ENCODE data around the gene TCF7L1. TPM values are rescaled to one million over a fixed set of nuclear protein-coding genes. Genes with fewer than 3 reads are reported as not detected.
A peak's percentile ranks its signal among the peaks of the same experiment; 100 is the strongest.

TCF7L1 gene
- polyA plus RNA-seq, 4 donors = 0.45 to 18.5 (median 3.2) TPM

GRCh38 chr2:85185431-85185940 lies 52.3 kb downstream of the TCF7L1 start:
- no peak for FAIRE-seq

GRCh38 chr2:85187069-85187468 lies 53.9 kb downstream of the TCF7L1 start:
- no peaks in the 10 kb centered on the region for H3K9me3 ChIP-seq (ENCODE audit: control insufficient read depth in 2 of 2, insufficient read depth in 1 of 2, low read depth in 1 of 2, low read length in 1 of 2)
- no peaks in the 10 kb centered on the region for H3K27me3 ChIP-seq (ENCODE audit: control insufficient read depth in 3 of 3, insufficient read depth in 3 of 3, low read length in 3 of 3)
- WGBS, 3 donors = 60 to 69% (median 62%) methylated on average over 2 of the region's 2 CpGs
- H3K27ac ChIP-seq (ENCODE audit: low read depth in 1 of 3, low read length in 2 of 3) = no peak overlapping the region
- H3K36me3 ChIP-seq (ENCODE audit: control insufficient read depth in 3 of 3, insufficient read depth in 2 of 3, low read depth in 1 of 3, low read length in 3 of 3) = peaks cover 0 to 6% (median 0%) of the 10 kb centered on the region in 3 donors
- peaks cover 0 to 30% (median 0%) of the 10 kb centered on the region in 3 donors for H3K4me1 ChIP-seq (ENCODE audit: control insufficient read depth in 3 of 3, insufficient read depth in 2 of 3, low read depth in 1 of 3, low read length in 2 of 3)
- no peak overlapping the region for H3K4me3 ChIP-seq (ENCODE audit: low read depth in 1 of 3, low read length in 3 of 3)
- DNase-seq (no peak), FAIRE-seq (no peak)

More at GRCh38 chr2:85185431-85185940, 52.3 kb downstream of the TCF7L1 start:
- Histone ChIP-seq H3K4me3 (ENCODE audit: low read depth in 1 of 3, low read length in 3 of 3) (no peak overlapping the region), H3K9me3 (ENCODE audit: control insufficient read depth in 2 of 2, insufficient read depth in 1 of 2, low read depth in 1 of 2, low read length in 1 of 2) (no peaks in the 10 kb centered on the region), H3K27me3 (ENCODE audit: control insufficient read depth in 3 of 3, insufficient read depth in 3 of 3, low read length in 3 of 3) (no peaks in the 10 kb centered on the region), H3K27ac (ENCODE audit: low read depth in 1 of 3, low read length in 2 of 3) (no peak overlapping the region), H3K4me1 (ENCODE audit: control insufficient read depth in 3 of 3, insufficient read depth in 2 of 3, low read depth in 1 of 3, low read length in 2 of 3) (peaks cover 0 to 30% (median 0%) of the 10 kb centered on the region in 3 donors), H3K36me3 (ENCODE audit: control insufficient read depth in 3 of 3, insufficient read depth in 2 of 3, low read depth in 1 of 3, low read length in 3 of 3) (peaks cover 0 to 9% (median 0%) of the 10 kb centered on the region in 3 donors)
- 75 to 83% (median 83%) methylated on average over 7 of the region's 7 CpGs for WGBS, 3 donors
- no peak for DNase-seq

DNA sequence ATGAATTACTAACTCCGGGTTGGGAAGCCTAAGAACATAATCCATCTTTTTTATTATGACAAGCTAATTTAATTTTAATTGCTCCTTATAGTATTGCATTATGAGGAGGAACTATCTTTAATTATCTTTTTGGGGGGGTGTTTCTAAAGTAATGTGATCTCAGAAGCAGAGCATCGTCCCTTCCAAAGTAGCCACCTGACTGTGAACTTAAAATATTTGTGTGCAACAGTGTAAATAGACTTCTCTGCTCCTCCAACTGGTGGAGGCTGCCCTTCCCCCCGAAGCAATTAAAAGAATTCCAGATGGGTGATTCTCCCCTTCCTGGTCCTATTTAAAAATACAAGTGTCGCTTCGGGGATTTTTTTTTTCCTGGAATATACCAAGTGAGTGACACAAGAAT lies 55.7 kb downstream of the TCF7L1 start:
- no peak for FAIRE-seq
- Histone ChIP-seq H3K27me3 (ENCODE audit: control insufficient read depth in 3 of 3, insufficient read depth in 3 of 3, low read length in 3 of 3) (no peaks in the 10 kb centered on the region), H3K9me3 (ENCODE audit: control insufficient read depth in 2 of 2, insufficient read depth in 1 of 2, low read depth in 1 of 2, low read length in 1 of 2) (no peaks in the 10 kb centered on the region), H3K36me3 (ENCODE audit: control insufficient read depth in 3 of 3, insufficient read depth in 2 of 3, low read depth in 1 of 3, low read length in 3 of 3) (peaks cover 0 to 10% (median 0%) of the 10 kb centered on the region in 3 donors), H3K27ac (ENCODE audit: low read depth in 1 of 3, low read length in 2 of 3) (no peak overlapping the region), H3K4me1 (ENCODE audit: control insufficient read depth in 3 of 3, insufficient read depth in 2 of 3, low read depth in 1 of 3, low read length in 2 of 3) (peaks cover 0 to 31% (median 0%) of the 10 kb centered on the region in 3 donors), H3K4me3 (ENCODE audit: low read depth in 1 of 3, low read length in 3 of 3) (no peak overlapping the region)
- 40 to 47% (median 44%) methylated on average over 5 of the region's 5 CpGs for WGBS, 3 donors
- no peak for DNase-seq

DNA sequence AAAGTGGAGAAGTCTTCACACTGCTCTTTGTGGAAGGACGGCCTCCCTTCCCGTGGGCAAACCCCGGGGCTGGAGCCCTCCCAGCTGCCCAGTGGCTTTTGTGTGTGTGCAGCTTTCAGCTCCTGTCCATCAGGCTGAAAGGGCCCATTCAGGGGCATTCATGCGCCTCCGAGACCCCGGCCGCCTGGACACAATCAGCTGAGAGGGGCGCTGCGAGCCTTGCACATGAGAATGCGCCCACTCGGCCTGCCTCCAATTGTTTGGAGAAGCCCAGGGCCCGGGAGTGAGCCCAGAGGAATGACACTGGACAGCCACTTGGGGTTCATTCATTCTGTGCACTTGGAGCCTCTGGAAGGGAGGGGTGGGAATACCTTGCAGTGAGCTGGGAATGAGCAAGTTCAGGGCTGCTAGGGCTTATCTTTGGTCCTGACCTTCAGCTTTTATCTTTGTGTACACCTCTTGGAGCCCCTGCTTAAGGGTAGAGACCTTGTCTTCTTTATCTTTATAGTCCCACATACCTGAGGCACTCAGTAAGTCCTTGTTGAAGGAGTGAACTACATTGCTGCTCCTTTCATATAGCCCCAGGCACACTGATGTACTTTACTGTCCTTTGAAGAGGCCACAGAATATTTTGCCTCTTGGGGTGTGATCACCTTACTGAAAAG lies 56.5 kb downstream of the TCF7L1 start:
- DNase-seq = peak in 1 of 2 donors; percentile 86

GRCh38 chr2:85191157-85191556 lies 58.0 kb downstream of the TCF7L1 start:
- Histone ChIP-seq H3K27me3 (ENCODE audit: control insufficient read depth in 3 of 3, insufficient read depth in 3 of 3, low read length in 3 of 3) (no peaks in the 10 kb centered on the region), H3K9me3 (ENCODE audit: control insufficient read depth in 2 of 2, insufficient read depth in 1 of 2, low read depth in 1 of 2, low read length in 1 of 2) (no peaks in the 10 kb centered on the region), H3K4me1 (ENCODE audit: control insufficient read depth in 3 of 3, insufficient read depth in 2 of 3, low read depth in 1 of 3, low read length in 2 of 3) (peaks cover 0 to 31% (median 0%) of the 10 kb centered on the region in 3 donors), H3K4me3 (ENCODE audit: low read depth in 1 of 3, low read length in 3 of 3) (no peak overlapping the region), H3K27ac (ENCODE audit: low read depth in 1 of 3, low read length in 2 of 3) (peak overlapping the region in 1 of 3 donors; percentile 75), H3K36me3 (ENCODE audit: control insufficient read depth in 3 of 3, insufficient read depth in 2 of 3, low read depth in 1 of 3, low read length in 3 of 3) (peaks cover 0 to 7% (median 0%) of the 10 kb centered on the region in 3 donors)
- no peak for FAIRE-seq
- DNase-seq = no peak
- WGBS, 3 donors = 61 to 79% (median 74%) methylated on average over 2 of the region's 2 CpGs

More for the DNA sequence above, 56.5 kb downstream of the TCF7L1 start:
- Histone ChIP-seq H3K27ac (ENCODE audit: low read depth in 1 of 3, low read length in 2 of 3) (peak overlapping the region in 1 of 3 donors; percentile 75), H3K9me3 (ENCODE audit: control insufficient read depth in 2 of 2, insufficient read depth in 1 of 2, low read depth in 1 of 2, low read length in 1 of 2) (no peaks in the 10 kb centered on the region), H3K27me3 (ENCODE audit: control insufficient read depth in 3 of 3, insufficient read depth in 3 of 3, low read length in 3 of 3) (no peaks in the 10 kb centered on the region), H3K36me3 (ENCODE audit: control insufficient read depth in 3 of 3, insufficient read depth in 2 of 3, low read depth in 1 of 3, low read length in 3 of 3) (peaks cover 0 to 8% (median 0%) of the 10 kb centered on the region in 3 donors), H3K4me1 (ENCODE audit: control insufficient read depth in 3 of 3, insufficient read depth in 2 of 3, low read depth in 1 of 3, low read length in 2 of 3) (peaks cover 0 to 31% (median 0%) of the 10 kb centered on the region in 3 donors), H3K4me3 (ENCODE audit: low read depth in 1 of 3, low read length in 3 of 3) (no peak overlapping the region)
- no peak for FAIRE-seq
- WGBS, 3 donors = 57 to 75% (median 69%) methylated on average over 12 of the region's 12 CpGs

DNA sequence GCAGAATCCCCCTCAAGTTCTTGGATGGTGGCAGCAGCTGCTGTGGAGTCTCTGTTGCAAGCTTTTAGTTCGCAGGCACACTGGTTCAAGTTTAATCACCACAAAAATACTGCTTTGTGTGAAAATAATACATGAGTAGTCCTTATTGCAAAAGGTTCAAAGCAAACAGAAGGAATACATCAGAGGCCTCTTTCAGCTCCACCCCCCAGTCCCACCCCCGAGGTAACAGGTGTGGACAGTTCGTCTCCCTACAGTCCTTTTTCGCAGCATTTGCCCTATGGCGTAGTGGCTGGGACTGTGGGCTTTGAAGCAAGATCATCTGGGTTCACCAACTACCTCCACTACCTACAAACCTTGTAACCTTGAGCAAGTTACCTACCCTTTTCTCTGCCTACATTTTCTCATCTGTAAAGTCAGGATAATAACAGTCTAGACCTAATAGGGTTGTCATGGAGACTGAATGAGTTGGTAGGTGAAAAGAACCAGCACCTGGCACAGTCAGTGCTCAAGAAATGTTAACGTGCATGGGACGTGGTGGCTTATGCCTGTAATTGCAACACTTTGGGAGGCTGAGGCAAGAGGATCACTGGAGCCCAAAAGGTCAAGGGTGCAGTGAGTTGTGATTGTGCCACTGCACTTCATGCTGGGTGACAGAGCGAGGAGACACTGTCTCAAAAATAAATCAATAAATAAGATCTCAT lies 61.7 kb downstream of the TCF7L1 start:
- WGBS, 3 donors = 64 to 84% (median 73%) methylated on average over 8 of the region's 8 CpGs
- H3K36me3 ChIP-seq (ENCODE audit: control insufficient read depth in 3 of 3, insufficient read depth in 2 of 3, low read depth in 1 of 3, low read length in 3 of 3) = peaks cover 0 to 7% (median 0%) of the 10 kb centered on the region in 3 donors
- peaks cover 0 to 20% (median 0%) of the 10 kb centered on the region in 3 donors for H3K4me1 ChIP-seq (ENCODE audit: control insufficient read depth in 3 of 3, insufficient read depth in 2 of 3, low read depth in 1 of 3, low read length in 2 of 3)
- no peaks in the 10 kb centered on the region for H3K9me3 ChIP-seq (ENCODE audit: control insufficient read depth in 2 of 2, insufficient read depth in 1 of 2, low read depth in 1 of 2, low read length in 1 of 2)
- H3K27ac ChIP-seq (ENCODE audit: low read depth in 1 of 3, low read length in 2 of 3) = no peak overlapping the region
- FAIRE-seq (no peak), DNase-seq (no peak)
- no peak overlapping the region for H3K4me3 ChIP-seq (ENCODE audit: low read depth in 1 of 3, low read length in 3 of 3)
- H3K27me3 ChIP-seq (ENCODE audit: control insufficient read depth in 3 of 3, insufficient read depth in 3 of 3, low read length in 3 of 3) = no peaks in the 10 kb centered on the region

DNA sequence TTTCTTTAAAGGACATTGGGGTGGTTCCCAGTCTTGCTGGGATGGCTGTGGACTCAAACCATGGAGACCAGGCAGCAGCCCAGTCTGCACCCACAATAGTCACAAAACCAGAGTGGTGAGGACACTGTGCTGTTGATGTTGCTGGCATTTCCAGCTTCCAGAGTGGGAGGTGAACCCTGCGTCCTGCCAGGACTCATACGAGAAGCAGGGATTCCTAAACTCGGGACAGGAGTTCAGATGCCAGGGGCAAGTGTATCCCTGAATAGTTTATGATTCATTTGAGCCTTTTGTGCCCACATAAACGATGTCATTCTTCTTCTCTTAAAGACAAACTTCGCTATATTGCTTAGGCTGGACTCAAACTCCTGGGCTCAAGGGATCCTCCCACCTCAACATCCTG lies 62.8 kb downstream of the TCF7L1 start:
- no peak overlapping the region for H3K4me3 ChIP-seq (ENCODE audit: low read depth in 1 of 3, low read length in 3 of 3)
- no peak for FAIRE-seq
- H3K9me3 ChIP-seq (ENCODE audit: control insufficient read depth in 2 of 2, insufficient read depth in 1 of 2, low read depth in 1 of 2, low read length in 1 of 2) = no peaks in the 10 kb centered on the region
- H3K27ac ChIP-seq (ENCODE audit: low read depth in 1 of 3, low read length in 2 of 3) = no peak overlapping the region
- no peak for DNase-seq
- H3K27me3 ChIP-seq (ENCODE audit: control insufficient read depth in 3 of 3, insufficient read depth in 3 of 3, low read length in 3 of 3) = no peaks in the 10 kb centered on the region
- H3K4me1 ChIP-seq (ENCODE audit: control insufficient read depth in 3 of 3, insufficient read depth in 2 of 3, low read depth in 1 of 3, low read length in 2 of 3) = peaks cover 0 to 10% (median 0%) of the 10 kb centered on the region in 3 donors
- peaks cover 0 to 7% (median 0%) of the 10 kb centered on the region in 3 donors for H3K36me3 ChIP-seq (ENCODE audit: control insufficient read depth in 3 of 3, insufficient read depth in 2 of 3, low read depth in 1 of 3, low read length in 3 of 3)
- WGBS, 3 donors = 72 to 77% (median 74%) methylated on average over 5 of the region's 5 CpGs

GRCh38 chr2:85199698-85200097 lies 66.5 kb downstream of the TCF7L1 start:
- Histone ChIP-seq H3K27me3 (ENCODE audit: control insufficient read depth in 3 of 3, insufficient read depth in 3 of 3, low read length in 3 of 3) (no peaks in the 10 kb centered on the region), H3K4me3 (ENCODE audit: low read depth in 1 of 3, low read length in 3 of 3) (no peak overlapping the region), H3K36me3 (ENCODE audit: control insufficient read depth in 3 of 3, insufficient read depth in 2 of 3, low read depth in 1 of 3, low read length in 3 of 3) (no peaks in the 10 kb centered on the region), H3K27ac (ENCODE audit: low read depth in 1 of 3, low read length in 2 of 3) (no peak overlapping the region), H3K4me1 (ENCODE audit: control insufficient read depth in 3 of 3, insufficient read depth in 2 of 3, low read depth in 1 of 3, low read length in 2 of 3) (no peaks in the 10 kb centered on the region), H3K9me3 (ENCODE audit: control insufficient read depth in 2 of 2, insufficient read depth in 1 of 2, low read depth in 1 of 2, low read length in 1 of 2) (no peaks in the 10 kb centered on the region)
- WGBS, 3 donors = 77 to 81% (median 80%) methylated on average over 3 of the region's 3 CpGs
- DNase-seq (no peak), FAIRE-seq (no peak)
